ENCODE data around the gene ISX.

Gene ISX

DNA sequence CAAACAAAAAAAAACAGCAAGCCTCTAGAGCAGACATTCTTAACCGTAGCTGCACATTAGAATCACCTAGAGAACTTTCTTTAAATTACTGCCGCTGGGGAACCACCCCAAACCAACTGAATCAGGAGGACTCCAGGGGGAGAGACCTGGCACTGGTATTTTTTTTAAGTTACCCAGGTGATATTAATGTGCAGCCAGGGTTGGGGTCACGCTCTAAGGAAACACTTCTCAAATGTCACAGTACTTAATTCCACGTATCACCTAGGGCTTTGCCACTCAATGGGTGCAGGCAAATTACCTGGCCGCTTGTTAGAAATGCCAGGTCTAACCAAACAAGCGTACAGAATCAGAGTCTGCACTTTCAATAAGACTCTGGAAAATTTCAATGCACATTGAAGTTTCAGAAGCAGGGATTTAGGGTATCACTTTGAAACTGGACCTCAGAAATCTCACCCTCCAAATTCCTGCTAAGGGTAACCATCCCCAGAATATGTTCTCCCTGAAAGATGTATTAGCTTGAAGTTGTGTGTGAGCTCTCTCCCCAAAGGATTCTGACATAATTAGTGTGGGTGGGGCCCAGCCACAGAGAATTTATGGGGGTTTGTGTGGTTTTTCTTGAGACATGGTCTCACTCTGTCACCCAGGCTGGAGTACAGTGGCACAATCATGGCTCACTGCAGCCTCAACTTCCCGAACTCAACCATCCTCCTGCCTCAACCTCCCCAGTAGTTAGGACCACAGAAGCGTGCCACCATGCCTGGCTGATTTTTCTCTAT is 12.7 kb upstream of the ISX start:
- DNase-seq = no peak

DNA sequence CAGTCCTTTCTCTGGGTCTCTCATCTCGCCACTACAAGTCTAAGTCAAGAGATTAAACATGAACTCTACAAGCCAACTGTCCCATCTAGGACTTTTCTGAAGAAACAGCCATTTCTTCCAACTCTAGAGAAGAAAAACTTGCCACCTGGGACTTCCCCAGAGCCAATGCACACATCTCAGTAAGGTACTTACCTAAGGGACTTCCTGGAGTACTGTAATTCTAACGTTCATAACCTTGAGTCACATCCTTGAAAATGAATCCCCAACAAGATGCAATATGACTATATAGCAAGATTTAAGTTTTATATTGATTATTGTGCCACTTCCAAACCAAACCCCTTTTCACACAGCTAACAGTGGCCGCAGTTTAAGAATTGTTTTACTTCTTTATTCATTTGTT is 11.9 kb upstream of the ISX start:
- DNase-seq = no peak

DNA sequence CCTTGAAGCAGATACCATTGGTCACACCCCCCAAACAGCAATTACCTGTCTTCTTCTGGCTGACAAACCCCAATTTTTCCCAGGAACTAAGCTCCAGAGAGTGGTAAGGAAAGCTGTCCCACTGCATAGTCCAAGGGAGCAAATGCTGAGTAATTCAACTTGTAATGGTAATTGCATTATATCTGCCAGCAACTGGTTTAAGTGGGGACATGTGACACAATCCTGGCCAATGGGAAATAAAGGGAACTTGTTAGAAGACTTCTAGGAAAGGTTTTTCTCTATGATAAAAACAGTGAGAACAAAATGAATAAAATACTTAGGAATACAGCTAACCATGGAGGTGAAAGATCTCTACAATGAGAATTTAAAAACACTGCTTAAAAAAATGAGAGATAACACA is 9.5 kb upstream of the ISX start:
- DNase-seq = no peak

DNA sequence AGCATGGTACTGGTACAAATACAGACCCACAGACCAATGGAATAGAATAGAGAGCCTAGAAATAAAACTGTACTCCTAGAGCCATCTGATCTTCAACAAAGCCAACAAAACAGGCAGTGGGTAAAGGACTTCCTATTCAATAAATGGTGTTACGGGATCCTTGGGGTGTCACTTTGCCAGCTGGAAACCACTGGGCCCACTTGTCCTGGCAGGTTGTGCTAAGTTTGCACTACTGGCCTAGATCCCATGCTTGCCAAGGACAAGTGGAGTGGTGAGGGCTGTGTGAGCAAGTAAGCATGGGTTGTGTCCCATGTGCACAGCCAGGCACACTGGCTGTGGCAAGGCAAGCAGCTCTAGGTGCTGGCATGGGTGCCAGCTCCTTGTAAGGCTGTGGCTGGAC is 8.8 kb upstream of the ISX start:
- DNase-seq = no peak

DNA sequence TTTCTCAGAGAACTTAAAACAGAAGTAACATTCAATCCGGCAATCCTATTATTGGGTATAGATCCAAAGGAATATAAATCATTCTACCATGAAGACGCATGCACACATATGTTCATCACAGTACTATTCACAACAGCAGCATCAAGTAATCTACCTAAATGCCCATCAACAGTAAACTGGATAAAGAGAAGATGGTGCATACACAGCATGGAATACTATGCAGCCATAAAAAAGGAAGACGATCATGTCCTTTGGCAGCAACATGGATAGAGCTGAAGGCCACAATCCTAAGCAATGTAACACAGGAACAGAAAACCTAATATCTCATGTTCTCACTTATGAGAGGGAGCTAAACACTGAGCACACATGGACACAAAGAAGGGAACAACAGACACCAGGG is 6.3 kb upstream of the ISX start:
- DNase-seq = no peak

DNA sequence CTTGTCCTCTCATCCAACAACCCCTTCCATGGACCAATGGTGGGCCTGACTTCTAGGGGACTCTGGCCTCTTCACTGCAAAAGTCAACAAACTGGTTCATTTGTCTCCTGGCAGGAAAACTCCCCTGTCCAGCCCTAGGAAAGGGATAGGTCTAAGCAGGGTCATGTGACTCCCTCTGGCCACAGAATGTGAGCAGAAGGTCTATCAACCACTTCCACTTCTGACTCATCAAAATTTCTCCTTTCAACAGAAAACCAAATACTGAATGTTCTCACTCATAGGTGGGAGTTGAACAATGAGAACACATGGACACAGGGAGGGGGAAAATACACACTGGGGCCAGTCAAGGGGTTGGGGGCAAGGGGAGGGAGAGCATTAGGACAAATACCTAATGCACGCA is 1.3 kb upstream of the ISX start:
- DNase-seq = no peak

DNA sequence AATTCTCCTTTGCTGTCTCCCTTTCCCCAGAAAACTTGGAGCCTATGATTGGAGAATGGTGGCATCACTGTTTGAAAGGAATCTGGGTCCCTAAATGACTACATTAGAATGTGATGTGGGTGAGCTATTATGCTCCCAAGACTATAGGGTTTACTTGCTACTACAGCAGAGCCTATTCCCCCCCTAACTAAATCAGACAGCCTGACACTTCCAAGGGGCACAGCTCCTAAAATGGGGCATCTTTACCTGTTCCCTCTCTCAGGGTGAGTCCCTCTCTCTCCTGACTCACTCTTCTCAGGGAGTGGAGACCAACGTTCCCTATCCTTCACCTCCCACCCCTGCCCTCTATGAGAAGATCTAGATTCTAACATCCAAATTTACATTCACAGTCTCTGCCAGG is 775 bp upstream of the ISX start:
- DNase-seq = no peak

DNA sequence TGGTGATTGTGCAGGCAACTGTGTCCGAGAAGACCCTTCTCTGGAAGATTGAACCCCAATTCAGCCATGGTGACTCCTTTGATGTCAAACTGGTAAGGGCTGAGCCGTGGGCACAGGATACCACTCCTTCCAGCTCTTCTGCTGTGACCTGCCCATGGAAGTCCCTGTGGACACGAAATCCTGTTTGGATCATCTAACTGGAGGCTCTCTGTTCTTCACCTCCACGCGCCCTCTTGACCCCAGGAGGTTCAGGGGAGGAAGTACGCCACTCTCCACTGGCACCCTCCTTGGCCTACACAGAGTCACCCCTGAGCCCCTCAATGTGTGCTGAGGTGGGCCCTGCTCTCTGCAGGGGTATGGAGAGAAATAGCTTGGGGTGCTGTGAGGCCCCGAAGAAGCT is 810 bp downstream of the ISX start:
- DNase-seq = no peak

DNA sequence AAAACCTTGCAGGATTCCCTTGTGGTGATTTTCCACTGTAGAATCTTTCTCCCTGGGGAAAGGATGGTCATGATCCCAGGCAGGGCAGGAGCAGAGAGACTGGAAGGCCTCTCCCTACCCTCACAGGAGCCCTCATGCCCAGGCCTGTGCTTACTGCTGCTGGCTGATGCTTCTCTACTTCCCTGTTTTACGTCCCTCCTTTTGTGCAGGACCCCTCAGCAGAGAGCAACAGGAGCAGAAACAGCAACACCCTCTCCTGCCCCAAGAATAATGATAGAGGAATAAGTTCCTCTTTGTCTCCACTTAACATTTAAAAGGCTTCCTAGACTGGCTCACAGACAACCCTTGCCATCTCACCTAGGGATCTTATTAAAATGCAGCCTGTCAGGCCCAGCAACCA is 3.6 kb downstream of the ISX start:
- DNase-seq = no peak

DNA sequence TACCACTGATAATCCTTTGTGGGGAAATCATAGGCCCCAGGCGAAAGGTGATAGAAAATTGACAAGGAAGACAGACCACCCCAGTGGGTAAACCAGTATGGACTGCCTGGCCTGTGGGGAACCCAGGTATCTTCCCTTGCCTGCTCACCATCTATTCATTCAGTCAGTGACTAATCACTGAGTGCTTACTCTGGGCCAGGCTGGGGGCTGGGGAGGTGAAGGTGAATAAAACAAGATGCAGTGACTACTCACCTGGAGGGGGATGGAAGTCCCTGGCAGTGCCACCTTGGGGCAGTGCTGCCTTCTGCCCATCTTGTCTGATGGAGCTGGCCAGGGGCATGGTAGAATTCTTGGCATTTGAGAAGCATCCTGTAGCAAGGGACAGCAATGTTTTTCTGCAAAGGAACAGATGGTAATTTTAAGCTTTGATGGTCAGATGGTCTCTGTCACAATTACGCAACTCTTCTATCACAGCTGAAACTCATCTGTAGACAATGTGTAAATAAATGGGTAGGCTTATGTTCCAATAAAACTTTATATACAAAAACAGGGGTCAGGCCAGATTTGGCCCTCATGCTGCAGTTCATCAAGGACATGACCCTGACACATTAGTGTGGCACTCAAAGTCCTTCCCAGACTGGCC is 4.6 kb downstream of the ISX start:
- no peak for DNase-seq

DNA sequence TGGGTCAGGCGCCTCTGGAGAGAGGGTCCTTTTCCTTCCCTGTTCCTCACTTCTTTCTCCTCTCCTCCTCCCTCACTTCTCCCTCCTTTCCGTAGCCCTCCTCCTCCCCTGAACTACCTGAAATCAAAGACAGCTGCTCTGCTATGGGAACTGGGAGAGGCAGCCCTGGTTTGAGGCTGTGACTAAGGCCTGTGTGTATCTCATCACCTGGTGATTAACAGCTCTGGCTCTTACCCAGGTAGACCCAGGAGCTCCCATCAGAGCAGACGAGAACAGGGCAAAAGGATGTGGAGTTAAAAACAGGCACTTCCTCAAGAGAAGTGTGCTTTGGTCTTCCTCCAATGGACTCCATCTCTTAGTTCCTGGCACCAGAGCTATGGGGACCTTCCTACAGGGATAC is 5.8 kb downstream of the ISX start:
- DNase-seq = no peak

DNA sequence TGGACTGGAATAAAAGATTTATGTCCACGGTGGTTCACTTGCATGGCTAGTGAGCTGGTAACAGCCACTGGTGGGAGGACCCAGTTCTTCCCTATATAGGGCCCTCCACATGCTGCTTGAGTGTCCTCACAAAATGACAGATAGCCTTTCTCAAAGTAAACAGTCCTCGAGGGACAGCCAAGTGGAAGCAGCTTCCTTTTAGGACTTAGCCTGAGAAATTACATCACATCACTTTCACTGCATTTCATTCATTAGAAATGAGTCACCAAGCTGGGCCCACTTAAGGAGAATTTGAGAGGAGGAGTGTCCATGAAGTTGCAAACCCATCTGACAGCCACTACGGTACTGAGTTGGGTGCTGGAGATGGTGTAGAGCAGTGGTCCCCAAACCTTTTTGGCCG is 7.0 kb downstream of the ISX start:
- DNase-seq = no peak

DNA sequence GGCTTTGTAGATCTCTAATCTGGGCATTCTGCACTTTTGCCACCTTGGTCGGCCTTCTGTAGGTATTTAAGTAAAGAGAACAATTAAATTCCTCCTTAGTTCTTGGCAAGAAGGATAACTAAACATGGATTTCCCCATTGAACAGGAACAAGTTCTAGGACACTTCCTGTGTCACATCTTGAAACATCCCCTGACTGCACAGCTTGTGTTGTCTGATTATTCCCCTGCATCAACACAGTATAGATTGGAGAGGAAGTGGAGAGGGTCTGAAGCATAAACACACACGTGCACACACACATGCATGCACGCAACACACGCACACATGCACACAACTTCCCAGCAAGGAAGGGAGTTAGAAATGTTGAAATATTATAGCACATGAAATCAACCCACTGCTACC is 8.6 kb downstream of the ISX start:
- DNase-seq = no peak

DNA sequence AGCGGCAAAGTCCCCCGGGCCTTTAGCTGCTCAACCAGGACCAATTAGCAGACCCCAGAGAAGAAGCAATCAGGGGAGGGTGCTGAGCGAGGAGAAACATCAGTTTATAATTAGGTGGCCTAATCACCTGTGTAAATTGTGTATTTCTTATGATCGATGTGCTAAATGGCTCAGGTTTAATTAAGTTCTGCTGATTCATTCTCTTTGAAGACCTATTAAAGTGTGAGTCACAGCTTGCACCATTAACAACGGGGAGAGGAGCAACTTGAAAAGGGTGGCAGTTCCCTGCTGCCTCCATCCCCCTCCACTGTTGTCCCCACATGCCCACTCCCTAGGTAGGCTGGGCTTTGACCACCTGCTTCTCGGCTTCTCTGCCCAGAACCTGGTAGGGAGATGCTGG is 10.7 kb downstream of the ISX start:
- peak; percentile 38 for DNase-seq

DNA sequence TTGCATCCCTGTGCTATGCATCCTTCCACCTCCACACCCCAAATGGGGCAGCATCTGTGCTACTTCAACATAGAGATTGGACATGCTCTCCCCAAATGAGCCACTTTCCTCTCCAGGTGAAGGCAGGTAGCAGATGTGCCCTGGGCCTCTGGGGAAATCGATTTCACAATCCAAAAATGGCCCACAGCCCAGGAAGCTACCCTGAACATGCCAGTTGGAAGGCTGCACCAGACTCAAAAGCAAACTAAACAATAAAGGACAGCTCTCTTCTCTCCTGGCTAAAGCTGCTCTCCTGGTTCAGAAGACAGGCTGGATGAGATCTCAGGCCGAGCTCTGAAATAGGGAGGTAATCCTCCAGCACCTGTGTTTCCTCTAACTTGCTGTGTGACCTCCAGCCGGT is 19.7 kb downstream of the ISX start:
- no peak for DNase-seq

DNA sequence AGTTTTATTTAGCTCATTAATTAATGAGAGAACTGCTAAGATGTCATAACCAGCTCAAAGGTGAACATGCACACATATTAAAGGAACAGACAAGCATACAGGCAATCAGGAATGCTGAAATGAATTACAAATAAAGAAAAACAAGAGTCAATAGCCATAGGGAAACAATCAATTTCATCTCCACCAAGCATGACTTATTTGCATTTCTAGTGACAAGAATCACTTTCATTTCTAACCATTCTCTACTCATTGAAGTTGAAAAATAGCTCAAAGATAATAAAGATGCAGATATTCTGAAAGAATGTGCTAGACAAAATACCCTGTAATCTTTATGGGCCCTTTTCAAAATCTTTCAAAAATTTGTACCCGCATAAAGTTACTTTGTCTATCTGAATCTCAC is 23.2 kb downstream of the ISX start:
- DNase-seq = no peak

DNA sequence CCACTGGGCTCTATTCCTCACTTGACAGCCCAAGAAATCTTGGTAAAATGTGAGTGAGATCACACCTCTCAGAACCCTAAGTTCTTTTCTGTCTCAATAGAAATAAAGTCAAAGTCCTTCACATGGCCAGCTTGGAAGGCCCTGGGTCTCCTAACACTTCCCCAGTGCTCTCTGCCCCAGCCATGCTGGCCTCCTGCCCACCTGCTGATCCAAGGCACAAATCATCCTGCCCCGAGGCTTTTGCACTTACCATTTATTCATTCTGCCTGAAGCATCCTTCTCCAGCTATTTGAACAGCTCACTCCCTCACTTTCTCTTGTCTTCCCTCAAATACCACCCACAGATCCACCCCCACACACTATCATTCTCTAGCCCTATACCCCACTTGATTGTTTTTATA is 26.4 kb downstream of the ISX start:
- DNase-seq = no peak

DNA sequence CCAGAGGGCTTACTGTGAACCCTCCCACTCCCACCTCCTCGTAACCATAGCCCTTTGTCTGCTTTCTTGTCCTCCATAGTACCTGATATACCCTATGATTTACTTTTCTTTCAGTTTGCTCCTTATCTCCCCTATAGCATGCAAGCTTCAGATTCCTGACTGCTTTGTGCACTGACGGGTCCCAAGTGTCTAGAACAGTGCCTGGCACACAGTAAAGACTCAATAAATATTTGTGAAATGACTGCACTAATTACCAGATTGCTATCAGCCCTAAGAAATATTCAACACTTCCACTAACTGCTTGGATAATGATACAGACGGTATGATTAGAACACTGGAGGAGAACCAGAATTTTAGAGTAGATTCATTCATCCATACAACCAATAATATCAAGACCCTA is 33.0 kb downstream of the ISX start:
- no peak for DNase-seq

DNA sequence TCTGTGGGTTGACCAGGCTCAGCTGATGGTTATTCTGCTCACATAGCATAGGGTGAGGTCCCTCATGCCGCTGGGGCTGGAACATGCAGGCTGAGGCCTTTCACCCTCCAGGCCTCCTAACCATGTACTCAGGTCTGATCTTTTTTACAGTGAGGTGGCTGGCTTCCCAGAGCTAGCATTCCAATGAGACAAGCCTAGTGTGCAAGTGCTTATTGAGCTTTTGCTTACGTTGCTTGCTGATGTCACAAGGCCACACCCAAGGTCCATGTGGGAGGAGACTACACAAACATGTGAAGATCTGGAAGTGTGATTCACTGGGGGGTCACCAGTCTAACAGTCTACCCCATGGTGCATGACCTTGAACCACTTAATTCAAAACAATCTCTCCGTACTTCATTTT is 33.9 kb downstream of the ISX start:
- no peak for DNase-seq

DNA sequence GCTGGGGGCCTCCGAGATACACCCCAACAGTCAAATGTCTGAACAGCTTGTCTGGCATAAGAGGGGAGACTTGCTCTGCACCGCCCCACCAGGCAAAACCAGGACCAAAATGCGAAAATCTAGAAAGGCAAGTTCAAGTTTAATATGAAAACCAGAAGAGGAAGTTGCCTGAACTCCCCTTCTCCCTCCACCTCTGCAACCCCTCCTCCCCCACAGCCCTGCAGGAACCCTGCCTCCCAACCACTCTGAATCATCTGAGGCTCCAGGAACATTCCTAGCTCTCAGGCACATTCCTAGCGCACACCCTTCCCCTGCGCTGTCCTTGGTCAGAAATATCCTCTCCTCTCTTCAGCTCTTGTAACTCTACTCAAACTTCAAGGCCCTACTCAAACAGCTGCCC is 36.7 kb downstream of the ISX start:
- DNase-seq = no peak

DNA sequence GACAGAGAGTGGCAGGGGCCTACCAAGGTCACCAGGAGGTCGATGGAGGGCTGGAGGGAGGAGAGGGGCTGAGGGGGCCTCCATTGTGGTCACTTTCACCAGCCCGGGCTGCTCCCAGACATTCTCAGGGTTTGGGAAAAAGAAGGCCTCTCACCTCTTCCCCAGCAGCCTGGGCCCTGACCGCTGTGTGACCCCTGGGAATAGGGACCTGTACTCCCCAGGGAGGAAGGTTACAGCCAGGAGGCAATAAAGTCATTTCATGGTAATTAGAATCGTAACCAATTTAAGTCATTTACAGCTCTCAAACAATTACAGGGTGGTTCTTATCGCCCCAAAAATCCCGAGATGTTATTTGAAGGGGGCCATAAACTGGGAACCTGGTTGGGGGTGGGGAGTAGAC is 37.8 kb downstream of the ISX start:
- no peak for DNase-seq

DNA sequence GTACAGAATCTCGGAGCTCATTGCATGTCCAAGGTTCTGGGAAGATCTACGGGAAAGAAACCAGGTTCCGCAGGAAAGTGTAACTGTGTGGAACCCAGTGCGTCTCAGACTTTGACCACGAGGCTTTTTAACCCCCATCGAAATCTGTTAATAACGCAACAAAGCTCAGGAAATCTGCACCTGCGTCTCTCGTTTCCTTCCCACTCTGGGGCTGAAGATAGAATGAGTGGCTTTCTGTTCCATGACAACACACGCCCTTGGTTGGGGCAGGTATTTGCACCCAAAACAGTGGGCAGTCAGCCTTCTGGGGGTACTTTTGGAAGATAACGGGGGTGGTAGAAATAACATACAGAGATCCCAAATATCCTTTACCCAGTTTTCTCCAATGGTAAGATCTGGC is 38.5 kb downstream of the ISX start:
- DNase-seq = no peak

DNA sequence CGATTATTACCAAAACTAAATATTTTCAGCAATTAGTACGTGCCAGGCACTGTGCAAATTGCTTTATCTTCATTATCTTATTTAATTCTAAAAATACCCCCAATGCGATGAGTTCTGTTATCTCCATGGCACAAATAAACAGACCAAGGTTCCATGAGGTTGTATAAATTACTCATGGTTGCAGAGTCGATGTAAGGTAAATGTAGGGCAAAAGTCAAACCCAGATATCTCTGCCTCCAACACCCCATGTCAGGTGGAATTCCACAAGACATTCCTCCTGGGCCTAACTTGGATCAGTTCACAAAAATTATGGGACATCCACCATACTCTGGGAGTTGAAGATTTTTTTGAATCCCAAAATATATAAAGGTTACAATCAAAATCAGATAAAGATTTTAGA is 43.7 kb downstream of the ISX start:
- DNase-seq = no peak

DNA sequence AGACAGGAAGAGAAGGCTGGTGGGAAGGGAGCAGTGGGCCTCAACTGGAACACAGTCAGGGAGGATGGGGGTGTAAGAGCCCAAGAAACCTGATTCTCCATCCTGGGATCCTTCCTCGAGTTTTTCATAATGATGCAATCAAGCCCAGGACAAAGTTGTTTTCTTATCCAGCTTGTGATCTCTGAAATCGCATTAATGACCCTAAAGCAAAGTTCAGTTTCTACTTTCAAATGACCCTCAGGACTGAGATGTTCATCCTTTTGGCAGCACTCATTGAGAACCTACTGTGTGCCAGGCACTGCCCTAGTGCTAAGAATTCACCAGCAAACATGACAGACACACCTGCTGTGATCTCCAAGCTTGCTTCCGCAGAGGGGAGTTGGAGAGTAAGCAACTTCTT is 45.3 kb downstream of the ISX start:
- DNase-seq = no peak

DNA sequence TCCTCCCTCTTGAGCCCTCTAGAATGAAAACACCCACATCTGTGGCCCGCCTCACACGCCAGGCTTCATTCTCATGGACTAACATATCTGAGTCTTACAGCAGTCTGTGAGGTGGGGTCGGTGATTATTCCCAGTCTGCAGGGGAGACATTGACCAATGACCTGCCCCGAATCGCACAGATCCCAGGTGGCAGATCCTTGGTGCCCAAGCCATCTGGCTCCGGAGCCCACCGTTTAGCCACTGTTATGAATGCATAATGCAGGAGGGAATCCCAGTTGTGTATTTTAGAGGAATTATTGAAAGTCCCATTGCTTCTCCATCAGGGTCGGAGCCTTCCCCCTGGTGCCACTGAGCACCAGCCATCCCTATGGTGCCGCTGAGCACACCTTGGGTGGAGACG is 47.4 kb downstream of the ISX start:
- DNase-seq = no peak

Data from NCI-H1436 treated with DMSO at 0.1 percent for 48 hours (cell line).